Activated CD8-positive, alpha-beta T cell treated with anti-CD3 and anti-CD28 coated beads for 36 hours (primary cell): Measurements from ENCODE around the gene MACF1. TPM values are rescaled to one million over a fixed set of nuclear protein-coding genes. Genes with fewer than 3 reads are reported as not detected.

Experiments used
- ATAC-seq: fragments of 200-7000 bp; cut with Tn5 transposase; one replicate; pipeline ENCODE4 v1.10.0; 2021; ENCODE audit warnings: mild to moderate bottlenecking, moderate library complexity
- CTCF ChIA-PET: fragments of 350-600 bp; sonication (Branson Sonifier 250); formaldehyde crosslinking; loops from one replicate; lab custom pipeline; 2021; ENCODE audit warnings: antibody characterized with exemption; lab: Charles Lee
- POLR2A ChIA-PET: fragments of 350-600 bp; sonication (Branson Sonifier 250); formaldehyde crosslinking; loops from one replicate; lab custom pipeline; 2021; ENCODE audit warnings: antibody characterized with exemption; lab: Charles Lee
- DNase-seq: peaks from one replicate; pipeline ENCODE4 v3.0.0-alpha.2; 2020
- H3K27ac Mint-ChIP-seq: one replicate; pipeline ENCODE4 v1.8.0; 2021; ENCODE audit warnings: mild to moderate bottlenecking, mixed read lengths
- H3K27me3 Mint-ChIP-seq: one replicate; pipeline ENCODE4 v1.8.0; 2021; ENCODE audit warnings: mixed read lengths
- H3K36me3 Mint-ChIP-seq: one replicate; pipeline ENCODE4 v1.8.0; 2021; ENCODE audit warnings: low read depth, mixed read lengths
- H3K4me1 Mint-ChIP-seq: one replicate; pipeline ENCODE4 v1.8.0; 2021; ENCODE audit warnings: low read depth, mixed read lengths
- H3K4me3 Mint-ChIP-seq: one replicate; pipeline ENCODE4 v1.8.0; 2021; ENCODE audit warnings: mild to moderate bottlenecking, moderate library complexity, mixed read lengths
- H3K9me3 Mint-ChIP-seq: one replicate; pipeline ENCODE4 v1.8.0; 2021; ENCODE audit warnings: mixed read lengths
- CTCF ChIP-seq: fragments of 200-600 bp; IDR thresholded peaks from one replicate; pipeline ENCODE4 v1.8.0; 2022; ENCODE audit warnings: antibody characterized with exemption, mild to moderate bottlenecking
- intact Hi-C: fragments of 100-400 bp; cut with micrococcal nuclease; formaldehyde crosslinking; loops from one replicate; pipeline ENCODE4 v1.10.0; 2022
- total RNA-seq, 2 experiments: library from RNA; stranded (reverse); gene quantifications; one replicate each; pipeline ENCODE4 v1.2.3, GENCODE V29; 2021

MACF1 gene
- total RNA-seq, 2 experiments from 2014 or later, result 201 to 215 TPM

GRCh38 chr1:39335216-39335615, 130.7 kb downstream of the MACF1 start:
- no peak for ATAC-seq
- CTCF ChIA-PET, result no interaction called here

GRCh38 chr1:39337067-39337466, 132.6 kb downstream of the MACF1 start:
- intact Hi-C loops, result no loop called here

More at GRCh38 chr1:39335216-39335615, 130.7 kb downstream of the MACF1 start:
- TF ChIP-seq CTCF, result no peak
- Mint-ChIP-seq H3K9me3 (no peaks in the 10 kb centered on the region), H3K4me1 (peaks cover 11% of the 10 kb centered on the region), H3K27me3 (no peaks in the 10 kb centered on the region), H3K36me3 (peaks cover 47% of the 10 kb centered on the region), H3K27ac (peak overlapping the region; percentile 35), H3K4me3 (no peak overlapping the region)
- POLR2A ChIA-PET, result no interaction called here
- DNase-seq, result no peak
- intact Hi-C loops, result no loop called here

DNA sequence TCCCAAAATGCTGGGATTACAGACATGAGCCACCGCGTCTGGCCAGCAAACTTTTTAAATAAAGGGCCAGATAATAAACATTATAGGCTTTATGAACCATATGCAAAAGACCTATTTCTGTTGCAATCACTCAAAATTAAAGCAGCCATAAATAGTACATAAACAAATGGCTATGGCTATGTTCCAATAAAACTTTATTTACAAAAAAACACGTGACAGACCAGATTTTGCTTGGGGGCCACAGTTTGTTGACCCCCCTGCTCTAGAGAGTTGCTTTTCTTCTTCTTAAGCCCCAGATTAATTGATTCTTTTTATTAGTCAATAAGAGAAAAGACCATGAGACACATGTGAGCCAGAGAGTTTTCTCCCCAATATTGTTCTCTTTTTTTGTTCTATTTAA, 138.3 kb downstream of the MACF1 start:
- ATAC-seq (no peak), DNase-seq (no peak)
- no peak for TF ChIP-seq CTCF
- Mint-ChIP-seq H3K27me3 (no peaks in the 10 kb centered on the region), H3K27ac (no peak overlapping the region), H3K9me3 (no peaks in the 10 kb centered on the region), H3K4me3 (no peak overlapping the region), H3K36me3 (peaks cover 45% of the 10 kb centered on the region), H3K4me1 (no peaks in the 10 kb centered on the region)
- POLR2A ChIA-PET, result no interaction called here
- CTCF ChIA-PET, result no interaction called here
- intact Hi-C loops, result no loop called here

More at GRCh38 chr1:39337067-39337466, 132.6 kb downstream of the MACF1 start:
- ChIA-PET CTCF (interaction anchor here (0.7 to 0.9 kb wide), 2 partner anchors 146 to 202 kb away, joined by 3 read pairs; no protein-coding TSS in a partner anchor), POLR2A (no interaction called here)
- no peaks in the 10 kb centered on the region for H3K9me3 Mint-ChIP-seq
- H3K36me3 Mint-ChIP-seq, result peaks cover 49% of the 10 kb centered on the region
- H3K27me3 Mint-ChIP-seq, result no peaks in the 10 kb centered on the region
- H3K27ac Mint-ChIP-seq, result peak overlapping the region; percentile 23
- no peak overlapping the region for H3K4me3 Mint-ChIP-seq
- H3K4me1 Mint-ChIP-seq, result peaks cover 10% of the 10 kb centered on the region
- DNase-seq (no peak), ATAC-seq (no peak)
- no peak for TF ChIP-seq CTCF

DNA sequence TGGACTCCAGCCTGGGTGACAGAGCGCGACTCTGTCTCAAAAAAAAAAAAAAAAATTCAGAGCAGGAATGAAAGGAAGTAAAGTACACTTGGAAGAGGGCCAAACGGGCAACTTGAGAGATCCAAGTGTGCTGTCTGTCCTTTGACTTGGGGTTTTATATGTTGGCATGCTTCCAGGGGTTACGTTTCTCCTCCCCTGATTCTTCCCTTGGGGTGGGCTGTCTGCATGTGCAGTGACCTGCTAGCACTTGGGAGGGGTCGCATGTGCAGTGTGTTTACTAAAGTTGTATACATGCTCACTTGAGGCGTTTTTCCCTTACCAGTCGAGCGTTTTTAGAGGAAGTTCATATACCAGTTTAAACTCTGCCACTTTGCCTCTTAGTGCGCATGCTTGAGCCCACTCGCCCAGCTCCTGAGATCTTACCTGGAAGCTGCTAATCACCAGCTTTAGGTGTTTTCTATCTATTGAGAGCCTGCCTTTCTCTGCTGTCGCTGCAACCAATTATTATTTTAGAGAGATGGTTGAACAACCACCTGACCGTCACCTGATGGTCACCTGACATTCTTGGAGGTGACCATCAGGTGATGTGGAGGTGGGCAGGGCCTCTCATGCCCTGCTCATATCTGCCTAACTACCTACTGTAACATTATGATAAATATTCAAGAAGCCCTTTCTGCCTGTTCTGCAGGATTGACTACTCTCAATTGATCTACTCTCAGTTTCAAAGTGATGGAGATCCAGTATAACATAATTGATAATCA, 140.1 kb downstream of the MACF1 start:
- TF ChIP-seq CTCF, result no peak
- no peak for ATAC-seq
- no peaks in the 10 kb centered on the region for H3K4me1 Mint-ChIP-seq
- H3K4me3 Mint-ChIP-seq, result no peak overlapping the region
- H3K27ac Mint-ChIP-seq, result peak overlapping the region; percentile 66
- no peak for DNase-seq
- H3K36me3 Mint-ChIP-seq, result peaks cover 35% of the 10 kb centered on the region
- H3K9me3 Mint-ChIP-seq, result no peaks in the 10 kb centered on the region
- ChIA-PET CTCF (no interaction called here), POLR2A (no interaction called here)
- intact Hi-C loops, result no loop called here
- H3K27me3 Mint-ChIP-seq, result no peaks in the 10 kb centered on the region

DNA sequence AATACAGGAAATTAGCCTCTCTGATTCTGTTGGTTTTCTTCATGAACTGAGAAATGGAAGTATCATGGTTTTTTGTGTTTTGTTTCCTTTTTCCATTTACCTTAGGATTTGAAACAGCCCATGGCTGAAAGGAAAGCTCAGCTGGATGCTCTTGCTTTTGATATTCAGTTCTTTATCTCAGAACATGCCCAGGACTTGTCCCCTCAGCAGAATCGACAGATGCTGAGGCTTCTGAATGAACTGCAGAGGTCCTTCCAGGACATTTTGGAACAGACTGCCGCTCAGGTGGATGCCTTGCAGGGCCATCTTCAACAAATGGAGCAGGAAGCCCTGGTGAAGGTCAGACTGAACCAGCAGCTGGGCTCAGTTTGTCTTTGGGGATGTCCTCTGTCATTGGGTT, 142.4 kb downstream of the MACF1 start:
- Mint-ChIP-seq H3K27ac (peak overlapping the region; percentile 34), H3K36me3 (peaks cover 42% of the 10 kb centered on the region), H3K9me3 (no peaks in the 10 kb centered on the region), H3K4me3 (no peak overlapping the region), H3K4me1 (no peaks in the 10 kb centered on the region), H3K27me3 (no peaks in the 10 kb centered on the region)
- ATAC-seq (no peak), DNase-seq (no peak)
- intact Hi-C loops, result no loop called here
- TF ChIP-seq CTCF, result no peak
- ChIA-PET POLR2A (no interaction called here), CTCF (no interaction called here)
